Lower leg skin (tissue), 4 donors: ENCODE data around the gene ABHD17B. TPM values are rescaled to one million over a fixed set of nuclear protein-coding genes. Genes with fewer than 3 reads are reported as not detected.
A peak's percentile ranks its signal among the peaks of the same experiment; 100 is the strongest.

Source experiments
- DNase-seq, 2 donors: peaks; one replicate each; pipeline ENCODE4 v3.0.0-alpha.2; 2019; ENCODE audit warnings: low spot score in 2 of 2
- H3K4me3 ChIP-seq: fragments of 200-600 bp; sonication (generic); 2 replicates; pipeline ENCODE4 v1.5.1; 2017; ENCODE audit warnings: mild to moderate bottlenecking, low read depth; ENCODE audit not compliant: poor library complexity, severe bottlenecking
- POLR2A ChIP-seq, 2 donors: fragments of 450-650 bp; IDR thresholded peaks; one replicate each; pipeline ENCODE4 v1.6.1; 2016 to 2017; ENCODE audit warnings: antibody characterized with exemption in 2 of 2, mild to moderate bottlenecking in 1 of 2, moderate library complexity in 1 of 2
- WGBS, 2 donors: methylation state at CpG; one replicate each; pipeline ENCODE4 v1.1.5; 2018; 5-methylcytosine and 5-hydroxymethylcytosine counted together
- intact Hi-C: fragments of 100-400 bp; cut with DNase I; formaldehyde crosslinking; loops from one replicate; pipeline ENCODE4 v1.15.0; 2023; ENCODE audit warnings: low total_unique reads
- total RNA-seq, 4 donors: library from RNA; depleted of rRNA; stranded (reverse); fragments of >200 nt; gene quantifications; one replicate each; pipeline ENCODE4 v1.1.0, GENCODE V29; 2016
- TF ChIP-seq, protein P1 (sequence below), 3 donors: fragments of 450-650 bp; IDR thresholded peaks; one replicate each; pipeline ENCODE4 v1.5.1; 2016; ENCODE audit warnings: antibody characterized with exemption in 3 of 3, mild to moderate bottlenecking in 3 of 3, moderate library complexity in 2 of 3

Gene ABHD17B
- total RNA-seq, 4 donors from 2014 or later, result 36.8 to 44.1 (median 40.1) TPM

- no peak overlapping the region for H3K4me3 ChIP-seq
- TF ChIP-seq POLR2A (IDR thresholded peaks at IDR 0.05), result no peak
- TF ChIP-seq, protein P1, sequence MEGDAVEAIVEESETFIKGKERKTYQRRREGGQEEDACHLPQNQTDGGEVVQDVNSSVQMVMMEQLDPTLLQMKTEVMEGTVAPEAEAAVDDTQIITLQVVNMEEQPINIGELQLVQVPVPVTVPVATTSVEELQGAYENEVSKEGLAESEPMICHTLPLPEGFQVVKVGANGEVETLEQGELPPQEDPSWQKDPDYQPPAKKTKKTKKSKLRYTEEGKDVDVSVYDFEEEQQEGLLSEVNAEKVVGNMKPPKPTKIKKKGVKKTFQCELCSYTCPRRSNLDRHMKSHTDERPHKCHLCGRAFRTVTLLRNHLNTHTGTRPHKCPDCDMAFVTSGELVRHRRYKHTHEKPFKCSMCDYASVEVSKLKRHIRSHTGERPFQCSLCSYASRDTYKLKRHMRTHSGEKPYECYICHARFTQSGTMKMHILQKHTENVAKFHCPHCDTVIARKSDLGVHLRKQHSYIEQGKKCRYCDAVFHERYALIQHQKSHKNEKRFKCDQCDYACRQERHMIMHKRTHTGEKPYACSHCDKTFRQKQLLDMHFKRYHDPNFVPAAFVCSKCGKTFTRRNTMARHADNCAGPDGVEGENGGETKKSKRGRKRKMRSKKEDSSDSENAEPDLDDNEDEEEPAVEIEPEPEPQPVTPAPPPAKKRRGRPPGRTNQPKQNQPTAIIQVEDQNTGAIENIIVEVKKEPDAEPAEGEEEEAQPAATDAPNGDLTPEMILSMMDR (IDR thresholded peaks at IDR 0.05), result no peak
- 42 to 55% methylated on average over 6 of the region's 6 CpGs for WGBS, 2 donors
- intact Hi-C loops, result no loop called here
- DNase-seq, result no peak
Measured at GRCh38 chr9:71820403-71820921, 90.5 kb downstream of the ABHD17B start.

- intact Hi-C loops, result no loop called here
- TF ChIP-seq POLR2A (IDR thresholded peaks at IDR 0.05), result no peak
- TF ChIP-seq, protein P1 (IDR thresholded peaks at IDR 0.05), result no peak
- DNase-seq, result peak in 1 of 2 donors; percentile 31
- no peak overlapping the region for H3K4me3 ChIP-seq
- WGBS, 2 donors, result 82 to 83% methylated on average over 8 of the region's 8 CpGs
Measured at GRCh38 chr9:71819115-71819739, 91.8 kb downstream of the ABHD17B start.

DNA sequence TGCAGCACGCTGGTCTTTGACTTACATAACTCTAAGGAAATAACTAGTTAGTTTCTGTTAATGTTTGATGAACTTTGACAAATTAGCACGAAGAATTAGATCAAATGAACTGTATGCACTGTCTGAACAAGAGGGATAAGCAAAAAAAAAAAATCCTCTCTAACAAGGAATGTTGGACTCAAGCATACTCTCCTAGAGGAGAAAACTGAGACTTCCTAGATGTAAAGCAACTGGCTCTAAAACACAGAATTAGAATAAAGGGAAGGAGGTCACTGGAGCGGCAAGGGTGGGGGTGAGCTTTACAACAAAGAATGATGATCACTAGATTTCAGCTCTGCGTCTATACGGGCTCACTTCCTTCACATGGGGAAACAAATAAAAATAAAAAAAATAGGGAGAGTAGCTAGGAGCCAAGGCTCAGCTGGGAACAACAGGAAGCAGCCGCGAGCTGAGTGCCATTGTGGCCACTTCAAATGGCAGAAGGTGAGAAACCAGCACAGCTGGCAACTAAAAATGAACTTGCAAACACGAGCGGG is 94.0 kb downstream of the ABHD17B start:
- 73 to 81% methylated on average over 9 of the region's 9 CpGs for WGBS, 2 donors
- DNase-seq, result no peak
- intact Hi-C loops, result no loop called here
- H3K4me3 ChIP-seq, result no peak overlapping the region
- TF ChIP-seq, protein P1 (IDR thresholded peaks at IDR 0.05), result no peak
- no peak for TF ChIP-seq POLR2A (IDR thresholded peaks at IDR 0.05)

Other genes with a start within 250 kb of the ABHD17B start
- gene CEMIP2, start 142.7 kb downstream of the ABHD17B start, total RNA-seq, result 10 to 100 TPM; 20.6 to 48.6 (median 29.0) TPM
- 10 to 100 TPM in 3 of 4 donors, 1 to 10 TPM in 1; 7.9 to 17.3 (median 11.5) TPM for gene C9orf85, start 446 bp upstream of the ABHD17B start, total RNA-seq
- gene C9orf57, start 149.4 kb upstream of the ABHD17B start, total RNA-seq, result not detected
- 1 to 10 TPM in 2 of 4 donors, under 1 TPM in 1, not detected in 1; 0.46 to 2.0 (median 1.3) TPM for gene GDA, start 238.2 kb upstream of the ABHD17B start, total RNA-seq